HFFc6 (cell line): ENCODE measurements around the gene NCOR2. TPM values are rescaled to one million over a fixed set of nuclear protein-coding genes. Genes with fewer than 3 reads are reported as not detected.

Experiments
- DNase-seq: peaks from one replicate; pipeline ENCODE4 v3.0.0-alpha.2; 2018
- H3K27ac Mint-ChIP-seq: 2 replicates; pipeline ENCODE4 v1.8.0; 2020; ENCODE audit warnings: mild to moderate bottlenecking, mixed read lengths
- H3K27me3 Mint-ChIP-seq: 2 replicates; pipeline ENCODE4 v1.8.0; 2021; ENCODE audit warnings: mild to moderate bottlenecking, moderate library complexity, mixed read lengths; ENCODE audit not compliant: insufficient read depth
- H3K36me3 Mint-ChIP-seq: 2 replicates; pipeline ENCODE4 v1.8.0; 2021; ENCODE audit warnings: low read depth, mixed read lengths
- H3K4me1 Mint-ChIP-seq: 2 replicates; pipeline ENCODE4 v1.8.0; 2020; ENCODE audit warnings: low read depth, mixed read lengths
- H3K4me3 Mint-ChIP-seq: 2 replicates; pipeline ENCODE4 v1.8.0; 2020; ENCODE audit warnings: mild to moderate bottlenecking, moderate library complexity, mixed read lengths
- H3K9me3 Mint-ChIP-seq: 2 replicates; pipeline ENCODE4 v1.8.0; 2020; ENCODE audit warnings: mild to moderate bottlenecking, mixed read lengths
- CTCF ChIP-seq: fragments of 200-600 bp; sonication (generic); IDR thresholded peaks from 2 replicates; pipeline ENCODE4 v1.5.0; 2021; ENCODE audit warnings: antibody characterized with exemption, mild to moderate bottlenecking
- total RNA-seq, 6 experiments: library from RNA; stranded (reverse); fragmentation: NEBNext Ultra II Directional; extraction: Animal tissue kit (Norgen Biotek cat#: 25700); gene quantifications; 2 replicates in 1 of 6; 3 replicates in 5 of 6; pipeline ENCODE4 v1.2.3, GENCODE V29; 2021

Gene NCOR2
- total RNA-seq, 6 experiments from 2014 or later, result 237 to 249 (median 240) TPM

GRCh38 chr12:124611559-124612409 lies 44.4 kb upstream of the NCOR2 start:
- no peak overlapping the region for H3K27ac Mint-ChIP-seq
- DNase-seq, result no peak
- H3K27me3 Mint-ChIP-seq, result peaks cover 6% of the 10 kb centered on the region
- H3K4me1 Mint-ChIP-seq, result peaks cover 21% of the 10 kb centered on the region
- 0 out of 2 replicates have a peak, but pooled peaks cover 4% of the 10 kb centered on the region for H3K36me3 Mint-ChIP-seq
- no peaks in the 10 kb centered on the region; the same call in 1 of the 2 replicates for H3K9me3 Mint-ChIP-seq
- TF ChIP-seq CTCF, result no peak
- no peak overlapping the region for H3K4me3 Mint-ChIP-seq

GRCh38 chr12:124610629-124611558 lies 43.5 kb upstream of the NCOR2 start:
- Mint-ChIP-seq H3K4me3 (no peak overlapping the region), H3K36me3 (peaks cover 4% of the 10 kb centered on the region; the same call in 1 of the 2 replicates), H3K27ac (no peak overlapping the region), H3K9me3 (no peaks in the 10 kb centered on the region; the same call in 1 of the 2 replicates), H3K27me3 (peaks cover 7% of the 10 kb centered on the region), H3K4me1 (peaks cover 21% of the 10 kb centered on the region)
- DNase-seq, result no peak
- no peak for TF ChIP-seq CTCF

GRCh38 chr12:124610021-124610612 lies 42.7 kb upstream of the NCOR2 start:
- Mint-ChIP-seq H3K4me1 (peaks cover 21% of the 10 kb centered on the region), H3K36me3 (peaks cover 4% of the 10 kb centered on the region; the same call in 1 of the 2 replicates), H3K27ac (no peak overlapping the region), H3K27me3 (peaks cover 10% of the 10 kb centered on the region), H3K9me3 (no peaks in the 10 kb centered on the region; the same call in 1 of the 2 replicates), H3K4me3 (no peak overlapping the region)
- TF ChIP-seq CTCF, result no peak
- DNase-seq, result no peak

GRCh38 chr12:124609041-124609989 lies 41.9 kb upstream of the NCOR2 start:
- TF ChIP-seq CTCF, result no peak

More at GRCh38 chr12:124609041-124609989, 41.9 kb upstream of the NCOR2 start:
- no peak for DNase-seq
- H3K9me3 Mint-ChIP-seq, result no peaks in the 10 kb centered on the region; the same call in 1 of the 2 replicates
- H3K27ac Mint-ChIP-seq, result no peak overlapping the region
- no peak overlapping the region for H3K4me3 Mint-ChIP-seq
- peaks cover 11% of the 10 kb centered on the region for H3K27me3 Mint-ChIP-seq
- H3K4me1 Mint-ChIP-seq, result peaks cover 21% of the 10 kb centered on the region
- peaks cover 4% of the 10 kb centered on the region; the same call in 1 of the 2 replicates for H3K36me3 Mint-ChIP-seq
